Kidney (tissue), 14 donors: Measurements from ENCODE around the gene MTHFSD. TPM values are rescaled to one million over a fixed set of nuclear protein-coding genes. Genes with fewer than 3 reads are reported as not detected.

Experiments
- DNase-seq, 5 donors: peaks; one replicate each; pipeline ENCODE4 v3.0.0-alpha.2; 2013 to 2020
- FAIRE-seq: peaks from 2 replicates; lab custom pipeline; 2012; peaks lifted over from hg19 to GRCh38; lab: Jason Lieb, UNC
- H3K27ac ChIP-seq, 2 donors: one replicate each; pipeline ENCODE4 v1.7.0; 2013; ENCODE audit warnings: low read depth in 2 of 2, low read length in 2 of 2, inconsistent platforms in 1 of 2
- H3K27me3 ChIP-seq: one replicate; pipeline ENCODE4 v1.7.1; 2013; ENCODE audit warnings: low read length, inconsistent platforms; ENCODE audit not compliant: control insufficient read depth, insufficient read depth
- H3K36me3 ChIP-seq, 3 donors: one replicate each; pipeline versions ENCODE4 v1.7.0 to v1.7.1; 2013; ENCODE audit warnings: low read length in 3 of 3, control low read depth in 1 of 3, inconsistent platforms in 1 of 3; ENCODE audit not compliant: insufficient read depth in 3 of 3, control insufficient read depth in 2 of 3
- H3K4me1 ChIP-seq, 3 donors: one replicate each; pipeline versions ENCODE4 v1.7.0 to v1.7.1; 2013; ENCODE audit warnings: low read length in 3 of 3, inconsistent platforms in 1 of 3, low read depth in 1 of 3; ENCODE audit not compliant: control insufficient read depth in 2 of 3, insufficient read depth in 2 of 3
- H3K4me3 ChIP-seq, 3 donors: one replicate each; pipeline versions ENCODE4 v1.7.0 to v1.8.1; 2013; ENCODE audit warnings: low read length in 3 of 3, control low read depth in 1 of 3, inconsistent platforms in 1 of 3
- H3K9ac ChIP-seq, 3 donors: one replicate each; pipeline versions ENCODE4 v1.7.0 to v1.7.1; 2013; ENCODE audit warnings: low read length in 3 of 3, control low read depth in 1 of 3, inconsistent platforms in 1 of 3
- H3K9me3 ChIP-seq, 3 donors: one replicate each; pipeline versions ENCODE4 v1.7.0 to v1.7.1; 2013; ENCODE audit warnings: low read length in 3 of 3, control low read depth in 1 of 3, inconsistent platforms in 1 of 3; ENCODE audit not compliant: control insufficient read depth in 2 of 3, insufficient read depth in 1 of 3
- intact Hi-C: fragments of 100-400 bp; cut with DNase I; formaldehyde crosslinking; loops from one replicate; pipeline ENCODE4 v1.11.1; 2022
- polyA plus RNA-seq: library from polyadenylated mRNA; stranded (reverse); fragments of 350-450 nt; fragmentation: Illumina TruSeq; extraction: RNeasy Lipid Tissue Mini Kit (QIAGEN cat#74804); gene quantifications from one replicate; pipeline ENCODE4 v1.2.3, GENCODE V29; 2014; ENCODE audit warnings: low read depth, low replicate concordance; ENCODE audit not compliant: insufficient read depth
- total RNA-seq: library from RNA; stranded (reverse); fragmentation: NEBNext Ultra II Directional; extraction: Animal tissue kit (Norgen Biotek cat#: 25700); gene quantifications from one replicate; pipeline ENCODE4 v1.2.1, GENCODE V29; 2021
- TF ChIP-seq, protein P1 (sequence below): IDR thresholded peaks from 3 replicates; pipeline ENCODE4 v1.5.1; 2012; ENCODE audit warnings: mild to moderate bottlenecking, moderate library complexity, borderline replicate concordance; ENCODE audit not compliant: insufficient read depth; ENCODE audit errors: extremely low read depth
- donor health status: control.
- donor health status: control.
- donor health status: control.
- donor health status: control.
- donor health status: control.
- donor health status: DM: yes; HTN: yes; CAD: no.
- donor health status: Normal renal cell carcinoma (clear cell type).

The MTHFSD gene
- total and polyA plus RNA-seq, 2 donors from 2014 or later = 11.3 to 26.2 TPM

GRCh38 chr16:86597880-86598606, 43.0 kb upstream of the MTHFSD start:
- no peak overlapping the region for H3K4me3 ChIP-seq
- no peaks in the 10 kb centered on the region for H3K36me3 ChIP-seq
- TF ChIP-seq, protein P1, sequence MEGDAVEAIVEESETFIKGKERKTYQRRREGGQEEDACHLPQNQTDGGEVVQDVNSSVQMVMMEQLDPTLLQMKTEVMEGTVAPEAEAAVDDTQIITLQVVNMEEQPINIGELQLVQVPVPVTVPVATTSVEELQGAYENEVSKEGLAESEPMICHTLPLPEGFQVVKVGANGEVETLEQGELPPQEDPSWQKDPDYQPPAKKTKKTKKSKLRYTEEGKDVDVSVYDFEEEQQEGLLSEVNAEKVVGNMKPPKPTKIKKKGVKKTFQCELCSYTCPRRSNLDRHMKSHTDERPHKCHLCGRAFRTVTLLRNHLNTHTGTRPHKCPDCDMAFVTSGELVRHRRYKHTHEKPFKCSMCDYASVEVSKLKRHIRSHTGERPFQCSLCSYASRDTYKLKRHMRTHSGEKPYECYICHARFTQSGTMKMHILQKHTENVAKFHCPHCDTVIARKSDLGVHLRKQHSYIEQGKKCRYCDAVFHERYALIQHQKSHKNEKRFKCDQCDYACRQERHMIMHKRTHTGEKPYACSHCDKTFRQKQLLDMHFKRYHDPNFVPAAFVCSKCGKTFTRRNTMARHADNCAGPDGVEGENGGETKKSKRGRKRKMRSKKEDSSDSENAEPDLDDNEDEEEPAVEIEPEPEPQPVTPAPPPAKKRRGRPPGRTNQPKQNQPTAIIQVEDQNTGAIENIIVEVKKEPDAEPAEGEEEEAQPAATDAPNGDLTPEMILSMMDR = no peak
- no peak overlapping the region for H3K9ac ChIP-seq
- FAIRE-seq = no peak
- H3K9me3 ChIP-seq = no peaks in the 10 kb centered on the region
- H3K4me1 ChIP-seq = no peaks in the 10 kb centered on the region
- peaks cover 2% of the 10 kb centered on the region for H3K27me3 ChIP-seq
- intact Hi-C loops = no loop called here
- DNase-seq = peak in 2 of 5 donors; percentile 53 to 79
- no peak overlapping the region for H3K27ac ChIP-seq

DNA sequence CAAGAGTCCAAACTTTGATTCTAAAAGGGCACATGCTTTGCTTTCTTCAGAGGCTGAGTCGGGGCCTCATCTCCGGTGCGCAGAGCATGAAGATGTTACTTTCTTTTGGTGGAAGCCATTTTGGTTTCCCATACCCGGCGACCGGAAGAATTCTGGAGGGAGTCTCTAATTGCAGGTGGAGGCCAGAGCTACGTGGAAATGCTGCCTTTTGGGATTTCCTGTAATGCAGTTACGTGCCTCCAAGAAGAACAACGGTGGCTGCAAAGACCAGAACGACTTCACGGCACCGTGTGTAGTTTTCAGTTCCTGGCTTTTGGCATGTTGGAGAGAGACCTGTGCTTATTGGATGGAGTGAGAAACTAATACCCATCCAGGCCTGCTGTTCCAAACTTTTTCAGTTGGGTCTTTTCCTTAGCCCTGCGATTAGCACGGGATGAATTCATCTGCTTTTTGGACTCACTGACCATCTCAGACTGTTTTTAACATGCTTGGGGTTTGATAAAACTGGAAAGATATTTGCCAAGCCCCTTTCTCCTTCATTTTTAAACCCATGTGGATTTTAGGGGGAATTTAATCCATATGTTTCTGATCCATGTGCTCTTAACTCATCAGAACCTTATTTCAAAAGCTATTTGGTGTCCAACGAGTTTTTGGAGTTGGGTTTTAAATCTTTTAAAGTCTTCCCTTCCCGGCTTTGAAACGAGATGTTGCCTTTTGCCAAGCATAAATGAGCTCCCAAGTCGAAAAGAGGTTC, 42.3 kb upstream of the MTHFSD start:
- Histone ChIP-seq H3K4me3 (no peak overlapping the region), H3K27ac (no peak overlapping the region), H3K4me1 (no peaks in the 10 kb centered on the region), H3K9ac (no peak overlapping the region), H3K27me3 (peaks cover 2% of the 10 kb centered on the region), H3K9me3 (no peaks in the 10 kb centered on the region), H3K36me3 (no peaks in the 10 kb centered on the region)
- intact Hi-C loops = no loop called here
- FAIRE-seq (no peak), DNase-seq (no peak)
- TF ChIP-seq, protein P1 = no peak

DNA sequence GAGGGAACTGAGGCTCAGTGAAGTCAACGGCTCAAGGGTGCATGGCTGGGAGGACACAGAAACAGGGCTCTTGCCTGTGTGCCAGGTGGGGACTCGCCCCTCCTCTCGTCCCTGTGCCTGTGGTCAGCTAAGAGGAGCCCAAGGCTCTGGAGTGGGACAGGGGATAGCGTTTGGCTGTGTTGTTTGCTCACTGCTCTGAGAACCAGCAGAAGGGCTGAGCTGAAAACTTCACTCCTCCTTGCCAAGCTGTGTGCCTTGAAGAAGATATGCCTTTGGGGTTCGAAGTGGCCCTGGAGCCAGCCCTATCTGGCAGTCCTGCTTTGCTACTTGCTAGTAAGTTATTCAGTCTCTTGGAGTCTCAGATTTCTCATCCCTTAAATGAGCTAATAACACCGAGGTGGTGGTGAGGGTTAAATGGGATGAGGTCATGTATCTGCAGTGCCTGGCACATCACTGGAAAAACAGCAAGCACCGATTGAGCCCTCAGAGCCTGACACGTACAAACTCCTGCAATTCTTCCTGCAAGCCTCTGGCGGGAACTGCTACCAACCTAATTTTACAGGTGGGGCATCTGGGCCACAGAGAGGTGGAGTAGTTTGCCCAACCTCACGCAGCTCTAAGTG, 41.1 kb upstream of the MTHFSD start:
- H3K36me3 ChIP-seq = no peaks in the 10 kb centered on the region
- intact Hi-C loops = no loop called here
- H3K9ac ChIP-seq = no peak overlapping the region
- no peaks in the 10 kb centered on the region for H3K4me1 ChIP-seq
- H3K27me3 ChIP-seq = peaks cover 2% of the 10 kb centered on the region
- TF ChIP-seq, protein P1 = no peak
- DNase-seq (no peak), FAIRE-seq (no peak)
- no peak overlapping the region for H3K27ac ChIP-seq
- peaks cover 0 to 1% (median 0%) of the 10 kb centered on the region in 3 donors for H3K9me3 ChIP-seq
- H3K4me3 ChIP-seq = no peak overlapping the region
